ENCODE data around the gene RAD51D.
"Not testable (repeated sequence)": the region's sequence is repeated elsewhere in the genome, so short reads cannot be mapped to it uniquely, and the experiment has no call there.

The RAD51D gene

GRCh38 chr17:35046245-35046644 is 73.4 kb downstream of the RAD51D start:
- Histone ChIP-seq H3K79me2 (ENCODE audit: low read length) (peaks cover 78% of the 10 kb centered on the region), H3K9me3 (ENCODE audit: insufficient read depth, low read length) (no peaks in the 10 kb centered on the region), H3K4me1 (ENCODE audit: low read length) (peaks cover 89% of the 10 kb centered on the region), H3K9ac (ENCODE audit: low read length) (peak overlapping the region; percentile 76), H3K4me3 (ENCODE audit: low read length) (peak overlapping the region; percentile 76), H3K27me3 (ENCODE audit: low read depth, low read length) (no peaks in the 10 kb centered on the region), H3K27ac (ENCODE audit: low read length) (peak overlapping the region; percentile 98), H2AFZ (ENCODE audit: low read depth, low read length) (no peak overlapping the region), H3K36me3 (replicated peaks; ENCODE audit: low read depth, low read length) (peaks cover 11% of the 10 kb centered on the region), H4K20me1 (ENCODE audit: insufficient read depth, low read length) (no peaks in the 10 kb centered on the region), H3K4me2 (ENCODE audit: low read length) (peak overlapping the region; percentile 96)
- no peak for TF ChIP-seq EZH2phosphoT487 (IDR thresholded peaks at IDR 0.05; ENCODE audit: low read depth)
- no peak for TF ChIP-seq CTCF (IDR thresholded peaks at IDR 0.05; ENCODE audit: low read depth, low read length)

- not testable (repeated sequence) for H3K9me3 ChIP-seq (ENCODE audit: insufficient read depth, low read length); H4K20me1 ChIP-seq (ENCODE audit: insufficient read depth, low read length); H2AFZ ChIP-seq (ENCODE audit: low read depth, low read length); H3K27me3 ChIP-seq (ENCODE audit: low read depth, low read length)
- Histone ChIP-seq H3K9ac (ENCODE audit: low read length) (peak overlapping the region; percentile 76), H3K4me2 (ENCODE audit: low read length) (peak overlapping the region; percentile 96), H3K79me2 (ENCODE audit: low read length) (peaks cover 75% of the 10 kb centered on the region), H3K4me3 (ENCODE audit: low read length) (peak overlapping the region; percentile 76), H3K36me3 (replicated peaks; ENCODE audit: low read depth, low read length) (peaks cover 17% of the 10 kb centered on the region), H3K27ac (ENCODE audit: low read length) (peak overlapping the region; percentile 98), H3K4me1 (ENCODE audit: low read length) (peaks cover 87% of the 10 kb centered on the region)
Observed at GRCh38 chr17:35045458-35045979, 74.1 kb downstream of the RAD51D start.

GRCh38 chr17:35044181-35044580 is 75.5 kb downstream of the RAD51D start:
- H2AFZ ChIP-seq (ENCODE audit: low read depth, low read length) = no peak overlapping the region
- peak overlapping the region; percentile 98 for H3K27ac ChIP-seq (ENCODE audit: low read length)
- peaks cover 62% of the 10 kb centered on the region for H3K79me2 ChIP-seq (ENCODE audit: low read length)
- H3K4me2 ChIP-seq (ENCODE audit: low read length) = peak overlapping the region; percentile 96
- H3K27me3 ChIP-seq (ENCODE audit: low read depth, low read length) = no peaks in the 10 kb centered on the region
- H3K4me3 ChIP-seq (ENCODE audit: low read length) = peak overlapping the region; percentile 29; the same call in 1 of the 2 replicates
- no peaks in the 10 kb centered on the region for H4K20me1 ChIP-seq (ENCODE audit: insufficient read depth, low read length)
- peaks cover 76% of the 10 kb centered on the region for H3K4me1 ChIP-seq (ENCODE audit: low read length)
- TF ChIP-seq CTCF (IDR thresholded peaks at IDR 0.05; ENCODE audit: low read depth, low read length) (no peak), EZH2phosphoT487 (IDR thresholded peaks at IDR 0.05; ENCODE audit: low read depth) (no peak)
- H3K9ac ChIP-seq (ENCODE audit: low read length) = peak overlapping the region; percentile 76
- H3K36me3 ChIP-seq (replicated peaks; ENCODE audit: low read depth, low read length) = peaks cover 13% of the 10 kb centered on the region
- no peaks in the 10 kb centered on the region for H3K9me3 ChIP-seq (ENCODE audit: insufficient read depth, low read length)

All from OCI-LY3 (cell line).